ENCODE measurements around the gene IGSF5. TPM values are rescaled to one million over a fixed set of nuclear protein-coding genes. Genes with fewer than 3 reads are reported as not detected.

IGSF5 gene
- total and polyA plus RNA-seq, 2 donors (not counting 1 experiment from before 2014, with no cell fraction given), result not detected

- no peaks in the 10 kb centered on the region for H3K79me2 ChIP-seq (ENCODE audit: control insufficient read depth, insufficient read depth, low read length)
Measured at GRCh38 chr21:39700318-39700717, 44.7 kb upstream of the IGSF5 start.

GRCh38 chr21:39703578-39703977 lies 41.4 kb upstream of the IGSF5 start:
- DNase-seq (ENCODE audit: low read depth in 2 of 2), result no peak
- no peaks in the 10 kb centered on the region for H3K36me3 ChIP-seq (ENCODE audit: control insufficient read depth, insufficient read depth, low read length)
- H3K9me3 ChIP-seq (ENCODE audit: control insufficient read depth, insufficient read depth, low read depth, low read length), result no peaks in the 10 kb centered on the region
- no peaks in the 10 kb centered on the region for H4K20me1 ChIP-seq (ENCODE audit: control insufficient read depth, extremely low read depth, insufficient read depth, low read length)
- no peaks in the 10 kb centered on the region for H3K79me2 ChIP-seq (ENCODE audit: control insufficient read depth, insufficient read depth, low read length)
- no peak overlapping the region for H3K27ac ChIP-seq (ENCODE audit: insufficient read depth, low read length)
- H3K4me1 ChIP-seq (ENCODE audit: control insufficient read depth, extremely low read depth, insufficient read depth, low read length), result no peaks in the 10 kb centered on the region
- no peak overlapping the region for H3K4me3 ChIP-seq (replicated peaks in 1 of 4; ENCODE audit: control extremely low read depth in 1 of 4, insufficient read depth in 1 of 4, low read depth in 3 of 4, low read length in 4 of 4)
- no peak overlapping the region for H3K9ac ChIP-seq (ENCODE audit: insufficient read depth, low read length)
- TF ChIP-seq EZH2 (IDR thresholded peaks at IDR 0.05; ENCODE audit: low read length, missing control alignments) (no peak), CTCF (conservative IDR thresholded peaks at IDR 0.05 in 1 of 2, IDR thresholded peaks at IDR 0.05 in 1 of 2; ENCODE audit: low read depth in 1 of 2, low read length in 2 of 2) (no peak)
- no peak overlapping the region for H3K4me2 ChIP-seq (ENCODE audit: extremely low read depth, insufficient read depth, low read length)
- no peaks in the 10 kb centered on the region for H3K27me3 ChIP-seq (ENCODE audit: control insufficient read depth, insufficient read depth, low read length)
- no peak overlapping the region for H2AFZ ChIP-seq (ENCODE audit: low read length)

More at GRCh38 chr21:39700318-39700717, 44.7 kb upstream of the IGSF5 start:
- Histone ChIP-seq H2AFZ (ENCODE audit: low read length) (no peak overlapping the region), H3K27me3 (ENCODE audit: control insufficient read depth, insufficient read depth, low read length) (no peaks in the 10 kb centered on the region), H4K20me1 (ENCODE audit: control insufficient read depth, extremely low read depth, insufficient read depth, low read length) (no peaks in the 10 kb centered on the region), H3K4me1 (ENCODE audit: control insufficient read depth, extremely low read depth, insufficient read depth, low read length) (no peaks in the 10 kb centered on the region), H3K36me3 (ENCODE audit: control insufficient read depth, insufficient read depth, low read length) (no peaks in the 10 kb centered on the region), H3K4me2 (ENCODE audit: extremely low read depth, insufficient read depth, low read length) (no peak overlapping the region), H3K9ac (ENCODE audit: insufficient read depth, low read length) (no peak overlapping the region), H3K9me3 (ENCODE audit: control insufficient read depth, insufficient read depth, low read depth, low read length) (no peaks in the 10 kb centered on the region), H3K27ac (ENCODE audit: insufficient read depth, low read length) (no peak overlapping the region), H3K4me3 (replicated peaks in 1 of 4; ENCODE audit: control extremely low read depth in 1 of 4, insufficient read depth in 1 of 4, low read depth in 3 of 4, low read length in 4 of 4) (no peak overlapping the region)
- no peak for DNase-seq (ENCODE audit: low read depth in 2 of 2)
- TF ChIP-seq CTCF (conservative IDR thresholded peaks at IDR 0.05 in 1 of 2, IDR thresholded peaks at IDR 0.05 in 1 of 2; ENCODE audit: low read depth in 1 of 2, low read length in 2 of 2) (no peak), EZH2 (IDR thresholded peaks at IDR 0.05; ENCODE audit: low read length, missing control alignments) (no peak)

GRCh38 chr21:39705849-39706248 lies 39.1 kb upstream of the IGSF5 start:
- no peak overlapping the region for H3K4me2 ChIP-seq (ENCODE audit: extremely low read depth, insufficient read depth, low read length)
- no peaks in the 10 kb centered on the region for H4K20me1 ChIP-seq (ENCODE audit: control insufficient read depth, extremely low read depth, insufficient read depth, low read length)
- H3K36me3 ChIP-seq (ENCODE audit: control insufficient read depth, insufficient read depth, low read length), result no peaks in the 10 kb centered on the region
- H3K4me3 ChIP-seq (replicated peaks in 1 of 4; ENCODE audit: control extremely low read depth in 1 of 4, insufficient read depth in 1 of 4, low read depth in 3 of 4, low read length in 4 of 4), result no peak overlapping the region
- TF ChIP-seq EZH2 (IDR thresholded peaks at IDR 0.05; ENCODE audit: low read length, missing control alignments), result no peak
- TF ChIP-seq CTCF (conservative IDR thresholded peaks at IDR 0.05 in 1 of 2, IDR thresholded peaks at IDR 0.05 in 1 of 2; ENCODE audit: low read depth in 1 of 2, low read length in 2 of 2), result peak; percentile 9 to 12
- H3K9ac ChIP-seq (ENCODE audit: insufficient read depth, low read length), result no peak overlapping the region
- H3K79me2 ChIP-seq (ENCODE audit: control insufficient read depth, insufficient read depth, low read length), result no peaks in the 10 kb centered on the region
- H3K9me3 ChIP-seq (ENCODE audit: control insufficient read depth, insufficient read depth, low read depth, low read length), result no peaks in the 10 kb centered on the region
- peak in 1 of 2 donors; percentile 25 for DNase-seq (ENCODE audit: low read depth in 2 of 2)
- H2AFZ ChIP-seq (ENCODE audit: low read length), result no peak overlapping the region
- H3K27ac ChIP-seq (ENCODE audit: insufficient read depth, low read length), result no peak overlapping the region
- H3K4me1 ChIP-seq (ENCODE audit: control insufficient read depth, extremely low read depth, insufficient read depth, low read length), result no peaks in the 10 kb centered on the region
- no peaks in the 10 kb centered on the region for H3K27me3 ChIP-seq (ENCODE audit: control insufficient read depth, insufficient read depth, low read length)

Data from fibroblast of lung (primary cell).